Stomach (tissue), 4 donors: ENCODE data around the gene SCO2.

Experiments
- EP300 ChIP-seq: sonication (generic); formaldehyde crosslinking; IDR thresholded peaks from one replicate; pipeline ENCODE4 v1.6.1; 2017; ENCODE audit warnings: antibody characterized with exemption
- TF ChIP-seq, protein P1 (sequence below), 7 experiments: fragments of 450-650 bp in 4 of 7; fragments of 200-600 bp in 3 of 7; sonication (generic) in 3 of 7; IDR thresholded peaks; one replicate each; pipeline ENCODE4 v1.5.1; 2016 to 2019; ENCODE audit warnings: antibody characterized with exemption in 7 of 7, control low read depth in 2 of 7, mild to moderate bottlenecking in 1 of 7

DNA sequence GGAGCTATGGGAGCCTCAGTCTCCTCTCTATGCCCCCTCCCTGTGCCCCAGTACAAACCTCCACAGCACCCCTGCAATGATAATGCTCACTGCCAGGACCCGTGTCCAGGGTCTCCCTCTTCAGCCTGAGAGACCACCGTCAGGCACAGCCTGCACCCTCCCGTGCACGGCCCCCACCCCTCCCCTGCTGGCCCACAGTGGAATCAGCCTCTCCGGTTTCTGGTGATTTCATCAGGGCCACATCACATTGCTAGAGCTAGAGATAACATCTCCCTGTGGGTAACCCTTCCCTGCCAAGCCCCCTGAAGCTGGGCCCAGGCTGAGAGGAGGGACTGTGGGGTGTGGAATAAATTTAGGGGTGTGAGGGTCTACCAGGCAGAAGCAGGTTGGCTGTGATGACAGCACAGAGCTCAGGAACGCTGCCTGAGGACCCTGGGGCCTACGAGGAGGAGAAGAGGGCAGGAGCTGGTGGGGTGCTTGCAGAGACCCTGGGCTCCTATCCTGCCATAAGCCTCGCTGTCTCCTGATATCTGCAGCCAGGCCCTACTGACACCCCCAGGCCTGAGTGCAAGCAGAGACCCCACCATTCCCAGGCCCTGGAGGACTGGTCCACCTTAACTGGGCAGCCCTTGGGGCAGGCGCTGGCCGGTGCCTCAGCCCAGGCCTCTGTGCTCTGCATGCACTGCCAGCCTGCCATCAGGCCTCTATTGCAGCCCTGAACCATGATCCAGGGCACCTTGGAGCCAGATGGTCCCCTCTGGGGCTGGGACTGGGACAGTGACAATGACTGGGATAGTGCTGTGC, 20.3 kb upstream of the SCO2 start, which contains the start of gene KLHDC7B:
- TF ChIP-seq, protein P1, sequence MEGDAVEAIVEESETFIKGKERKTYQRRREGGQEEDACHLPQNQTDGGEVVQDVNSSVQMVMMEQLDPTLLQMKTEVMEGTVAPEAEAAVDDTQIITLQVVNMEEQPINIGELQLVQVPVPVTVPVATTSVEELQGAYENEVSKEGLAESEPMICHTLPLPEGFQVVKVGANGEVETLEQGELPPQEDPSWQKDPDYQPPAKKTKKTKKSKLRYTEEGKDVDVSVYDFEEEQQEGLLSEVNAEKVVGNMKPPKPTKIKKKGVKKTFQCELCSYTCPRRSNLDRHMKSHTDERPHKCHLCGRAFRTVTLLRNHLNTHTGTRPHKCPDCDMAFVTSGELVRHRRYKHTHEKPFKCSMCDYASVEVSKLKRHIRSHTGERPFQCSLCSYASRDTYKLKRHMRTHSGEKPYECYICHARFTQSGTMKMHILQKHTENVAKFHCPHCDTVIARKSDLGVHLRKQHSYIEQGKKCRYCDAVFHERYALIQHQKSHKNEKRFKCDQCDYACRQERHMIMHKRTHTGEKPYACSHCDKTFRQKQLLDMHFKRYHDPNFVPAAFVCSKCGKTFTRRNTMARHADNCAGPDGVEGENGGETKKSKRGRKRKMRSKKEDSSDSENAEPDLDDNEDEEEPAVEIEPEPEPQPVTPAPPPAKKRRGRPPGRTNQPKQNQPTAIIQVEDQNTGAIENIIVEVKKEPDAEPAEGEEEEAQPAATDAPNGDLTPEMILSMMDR (IDR thresholded peaks at IDR 0.05), result no peak
- no peak for TF ChIP-seq EP300
